Endometrial microvascular endothelial cells (primary cell): ENCODE data around the gene VPS9D1. TPM values are rescaled to one million over a fixed set of nuclear protein-coding genes. Genes with fewer than 3 reads are reported as not detected.
"Not testable (repeated sequence)": the region's sequence is repeated elsewhere in the genome, so short reads cannot be mapped to it uniquely, and the experiment has no call there.

ENCODE experiments used
- in situ Hi-C: cut with HindIII; loops from 2 replicates; pipeline ENCODE4 v1.10.0; 2017; ENCODE audit warnings: low sequenced_read_pairs, low pct_unique_long_range_greater_than_20kb; ENCODE audit errors: inconsistent ontology term
- total RNA-seq: library from RNA; depleted of rRNA; stranded (reverse); fragments of >200 nt; gene quantifications from one replicate; pipeline ENCODE4 v1.2.3, GENCODE V29; 2015; ENCODE audit errors: inconsistent ontology term

VPS9D1 gene
- total RNA-seq, 1 donor from 2014 or later: 3.4 TPM

DNA sequence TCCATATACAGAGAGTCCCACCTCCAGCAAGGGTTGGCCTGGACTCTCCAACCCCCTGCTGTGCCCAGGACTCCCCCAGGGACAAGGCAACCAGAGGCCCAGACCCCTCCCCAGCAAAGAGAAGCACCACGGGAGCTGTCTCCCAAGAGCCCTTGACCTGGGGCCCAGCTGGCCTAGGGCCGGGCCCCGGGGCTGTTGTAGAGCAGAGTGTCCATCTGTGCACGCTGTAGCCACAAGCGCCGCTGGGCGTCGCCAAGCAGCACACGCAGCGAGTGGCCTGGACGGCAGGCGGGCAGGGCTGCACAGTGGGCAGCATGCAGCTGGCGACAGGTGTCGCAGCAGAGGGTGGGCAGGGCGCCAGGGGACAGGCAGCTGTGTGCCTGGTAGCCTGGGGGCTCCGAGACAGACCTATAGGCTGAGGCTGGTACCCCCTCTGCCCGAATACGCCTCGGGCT lies 23.5 kb downstream of the VPS9D1 start:
- in situ Hi-C loops: no loop called here

DNA sequence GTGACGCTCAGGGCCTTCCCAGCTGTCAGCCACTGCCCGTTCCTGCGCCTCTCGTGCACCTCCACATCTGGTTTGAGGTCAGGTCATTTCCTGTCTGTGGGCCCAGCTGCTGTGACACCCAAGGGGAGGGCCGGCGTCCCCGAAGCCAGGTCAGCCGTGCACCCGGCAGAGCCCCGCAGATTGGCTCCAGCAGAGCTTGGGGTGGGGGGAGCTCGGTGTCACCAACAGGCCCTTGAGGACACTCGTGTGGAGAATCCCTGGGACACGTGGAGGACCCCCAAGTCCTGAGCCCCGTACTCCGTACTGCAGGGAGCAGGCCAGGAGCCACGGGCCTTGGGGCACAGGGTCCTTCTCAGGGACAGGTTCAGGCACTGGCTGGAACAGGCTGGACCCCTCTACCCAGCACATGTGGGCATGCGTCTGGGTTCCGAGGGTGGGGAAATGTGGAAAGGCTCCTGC lies 24.0 kb downstream of the VPS9D1 start:
- in situ Hi-C loops: no loop called here

DNA sequence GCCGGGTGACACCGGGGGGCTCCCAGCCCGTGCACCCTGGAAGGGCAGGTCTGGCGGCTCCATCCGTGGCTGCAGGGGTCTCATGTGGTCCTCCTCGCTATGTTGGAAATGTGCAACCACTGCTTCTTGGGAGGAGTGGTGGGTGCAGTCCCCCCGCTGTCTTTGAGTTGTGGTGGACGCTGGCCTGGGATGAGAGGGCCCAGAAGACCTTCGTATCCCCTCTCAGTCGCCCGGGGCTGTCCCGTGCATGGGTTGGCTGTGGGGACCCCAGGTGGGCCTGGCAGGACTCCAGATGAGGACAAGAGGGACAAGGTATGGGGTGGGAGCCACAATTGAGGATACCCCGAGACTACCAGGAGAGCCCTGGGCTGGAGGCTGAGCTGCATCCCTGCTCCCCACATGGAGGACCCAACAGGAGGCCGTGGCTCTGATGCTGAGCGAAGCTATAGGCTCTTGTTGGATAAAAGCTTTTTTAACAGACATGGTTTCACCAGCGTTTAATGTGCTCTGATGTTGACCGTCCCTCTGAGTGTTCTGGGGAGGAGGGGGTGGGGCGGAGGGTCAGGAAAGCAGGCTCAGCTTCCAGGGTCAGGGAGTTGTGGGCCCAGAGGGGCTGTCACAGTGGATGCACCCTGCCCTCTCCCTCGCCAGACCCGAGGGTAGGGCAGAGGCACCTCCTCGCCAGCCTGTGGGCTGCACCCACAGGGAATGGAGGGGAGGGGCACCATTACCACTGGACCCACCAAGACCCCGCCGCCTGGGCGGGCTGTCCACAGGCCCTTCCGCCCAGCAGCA lies 24.6 kb downstream of the VPS9D1 start:
- in situ Hi-C loops: no loop called here

DNA sequence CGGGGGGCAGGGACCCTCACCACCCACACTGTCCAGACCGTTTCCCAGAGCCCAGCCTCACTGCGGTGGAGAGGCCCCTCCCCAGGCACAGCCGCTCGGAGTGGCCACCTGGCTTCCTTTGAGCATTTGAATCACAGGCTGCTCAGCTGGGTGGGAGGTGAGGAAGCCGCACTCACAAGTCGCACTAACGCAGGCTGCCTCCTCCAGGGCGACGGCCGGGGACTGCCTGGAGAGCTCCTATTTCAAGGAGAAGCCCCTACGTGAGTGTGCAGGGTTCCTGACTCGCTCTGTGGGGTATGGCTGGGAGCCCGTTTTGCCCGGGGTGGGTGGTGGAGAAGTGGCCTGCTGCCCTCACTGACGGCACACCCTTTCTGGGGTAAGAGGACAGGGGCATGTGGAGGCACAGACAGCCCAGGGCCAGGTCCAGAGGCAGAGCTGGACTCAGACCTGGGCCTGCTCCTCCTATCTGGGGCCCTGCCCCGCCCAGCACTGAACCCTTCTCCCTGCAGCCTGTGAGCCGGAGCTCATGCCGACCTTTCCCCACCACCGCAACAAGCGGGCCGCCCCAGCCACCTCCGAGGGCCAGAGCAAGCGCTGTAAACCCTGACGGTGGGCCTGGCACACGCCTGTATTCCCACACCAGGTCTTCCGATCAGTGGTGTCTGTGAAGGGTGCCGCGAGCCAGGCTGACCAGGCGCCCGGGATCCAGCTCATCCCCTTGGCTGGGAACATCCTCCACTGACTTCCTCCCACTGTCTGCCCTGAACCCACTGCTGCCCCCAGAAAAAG lies 25.4 kb downstream of the VPS9D1 start:
- in situ Hi-C loops: no loop called here

DNA sequence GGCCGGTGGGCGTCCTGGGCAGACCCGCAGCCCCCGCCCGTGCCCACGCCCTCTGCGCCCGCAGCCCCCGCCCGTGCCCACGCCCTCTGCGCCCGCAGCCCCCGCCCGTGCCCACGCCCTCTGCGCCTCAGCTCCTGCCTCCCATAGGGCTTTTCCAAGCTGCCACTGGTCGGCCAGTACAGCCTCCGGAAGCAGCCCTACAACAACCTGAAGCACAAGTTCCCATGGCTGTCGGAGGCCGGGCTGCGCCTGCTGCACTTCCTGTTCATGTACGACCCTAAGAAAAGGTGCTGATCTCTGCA lies 26.0 kb downstream of the VPS9D1 start:
- in situ Hi-C loops: not testable (repeated sequence)

DNA sequence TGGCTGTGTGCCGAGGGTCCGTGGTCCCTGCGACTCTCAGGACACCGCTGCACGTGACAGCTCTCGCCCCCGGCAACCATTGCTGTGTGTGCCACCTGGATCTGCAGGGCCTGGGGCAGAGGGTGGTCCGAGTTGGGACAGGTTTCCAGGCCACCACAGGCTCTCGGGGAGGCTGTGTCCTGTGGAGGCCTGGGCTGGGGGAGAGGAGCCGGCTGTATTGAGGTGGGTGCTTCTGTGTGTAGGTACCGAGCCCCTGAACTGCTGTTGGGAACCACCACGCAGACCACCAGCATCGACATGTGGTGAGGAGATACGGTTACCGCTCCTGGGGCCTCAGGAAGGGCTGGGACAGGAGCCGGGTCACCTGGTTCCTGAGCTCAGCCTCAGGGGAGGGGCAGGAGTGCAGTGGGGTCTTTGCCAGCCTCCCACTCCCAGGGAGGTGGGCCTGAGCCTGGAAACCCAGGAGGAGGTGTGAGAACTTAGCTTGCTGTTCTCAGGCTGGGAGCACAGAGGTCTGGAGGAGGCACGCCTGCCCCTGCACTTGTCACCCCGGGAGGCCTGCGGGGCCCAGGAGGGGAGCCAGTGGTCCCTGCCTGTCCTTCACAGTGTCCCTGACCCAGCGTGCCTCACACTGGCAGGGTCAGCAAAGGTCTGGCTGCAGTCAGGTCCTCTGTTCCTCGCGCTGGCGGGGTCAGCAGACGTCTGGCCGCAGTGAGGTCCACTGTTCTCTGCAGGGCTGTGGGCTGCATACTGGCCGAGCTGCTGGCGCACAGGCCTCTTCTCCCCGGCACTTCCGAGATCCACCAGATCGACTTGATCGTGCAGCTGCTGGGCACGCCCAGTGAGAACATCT lies 26.5 kb downstream of the VPS9D1 start:
- in situ Hi-C loops: no loop called here

DNA sequence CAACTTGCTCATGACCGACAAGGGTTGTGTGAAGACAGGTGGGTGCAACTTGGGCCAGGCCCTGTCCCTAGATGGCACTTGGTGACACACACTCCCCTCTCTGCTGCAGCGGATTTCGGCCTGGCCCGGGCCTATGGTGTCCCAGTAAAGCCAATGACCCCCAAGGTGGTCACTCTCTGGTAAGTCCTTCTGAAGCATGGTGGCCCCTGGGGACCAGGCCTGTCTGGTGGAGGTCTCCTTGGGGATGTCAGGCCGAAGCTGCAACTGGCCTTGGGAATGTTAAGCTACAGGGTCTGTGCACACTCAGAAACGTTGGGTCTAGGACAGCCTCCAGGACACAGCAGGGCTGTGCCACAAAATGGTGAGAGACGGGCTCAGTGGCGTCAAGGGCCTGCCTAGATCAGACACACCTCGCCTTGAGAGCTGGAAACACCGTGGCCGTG lies 27.4 kb downstream of the VPS9D1 start:
- in situ Hi-C loops: no loop called here

DNA sequence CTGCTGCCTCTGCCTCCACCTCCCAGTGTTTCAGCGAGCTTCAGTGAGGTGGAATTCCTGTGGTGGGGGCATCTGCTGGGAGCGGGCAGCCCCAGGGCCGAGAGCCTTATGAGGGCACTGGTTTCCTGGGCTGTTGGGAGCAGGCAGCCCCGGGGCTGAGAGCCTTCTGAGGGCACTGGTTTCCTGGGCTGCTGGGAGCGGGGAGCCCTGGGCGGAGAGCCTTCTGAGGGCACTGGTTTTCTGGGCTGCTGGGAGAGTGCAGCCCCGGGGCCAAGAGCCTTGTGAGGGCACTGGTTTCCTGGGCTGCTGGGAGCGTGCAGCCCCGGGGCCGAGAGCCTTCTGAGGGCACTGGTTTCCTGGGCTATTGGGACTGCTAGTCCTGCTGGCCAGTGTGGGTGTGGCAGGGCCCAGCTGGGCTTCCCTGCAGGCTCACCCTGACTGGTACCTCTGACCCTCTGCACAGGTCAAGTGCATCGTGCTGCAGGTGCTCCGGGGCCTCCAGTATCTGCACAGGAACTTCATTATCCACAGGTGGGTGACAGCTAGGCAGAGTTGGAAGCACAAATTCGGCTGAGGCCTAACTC lies 28.6 kb downstream of the VPS9D1 start:
- in situ Hi-C loops: no loop called here

DNA sequence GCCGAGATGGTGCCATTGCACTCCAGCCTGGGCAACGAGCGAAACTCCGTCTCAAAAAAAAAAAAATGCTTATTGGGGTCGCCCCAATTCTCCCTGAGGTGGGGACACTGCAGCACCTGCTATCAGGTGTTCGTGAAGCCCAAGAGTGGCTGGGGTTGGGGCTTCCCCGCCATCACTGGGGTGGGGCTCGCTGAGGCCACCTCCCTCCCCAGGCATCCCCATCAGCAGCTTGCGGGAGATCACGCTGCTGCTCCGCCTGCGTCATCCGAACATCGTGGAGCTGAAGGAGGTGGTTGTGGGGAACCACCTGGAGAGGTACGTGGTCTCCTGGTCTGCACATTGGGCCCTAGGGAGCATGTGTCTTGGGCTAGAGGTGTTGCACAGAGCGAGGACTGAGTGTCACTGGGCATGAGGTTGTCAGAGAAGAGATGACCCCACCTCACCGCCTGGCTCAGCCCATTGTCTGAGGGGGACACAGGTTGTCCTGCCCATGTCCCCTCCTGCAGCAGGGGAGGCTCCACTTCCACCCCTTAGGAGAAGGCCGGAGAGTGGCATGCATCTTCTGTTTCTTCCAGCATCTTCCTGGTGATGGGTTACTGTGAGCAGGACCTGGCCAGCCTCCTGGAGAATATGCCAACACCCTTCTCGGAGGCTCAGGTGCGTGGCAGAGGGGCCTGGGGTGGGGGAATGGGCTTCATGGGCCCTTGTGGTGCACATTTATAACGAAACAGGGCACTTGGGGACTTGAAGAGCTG lies 29.3 kb downstream of the VPS9D1 start:
- in situ Hi-C loops: no loop called here

DNA sequence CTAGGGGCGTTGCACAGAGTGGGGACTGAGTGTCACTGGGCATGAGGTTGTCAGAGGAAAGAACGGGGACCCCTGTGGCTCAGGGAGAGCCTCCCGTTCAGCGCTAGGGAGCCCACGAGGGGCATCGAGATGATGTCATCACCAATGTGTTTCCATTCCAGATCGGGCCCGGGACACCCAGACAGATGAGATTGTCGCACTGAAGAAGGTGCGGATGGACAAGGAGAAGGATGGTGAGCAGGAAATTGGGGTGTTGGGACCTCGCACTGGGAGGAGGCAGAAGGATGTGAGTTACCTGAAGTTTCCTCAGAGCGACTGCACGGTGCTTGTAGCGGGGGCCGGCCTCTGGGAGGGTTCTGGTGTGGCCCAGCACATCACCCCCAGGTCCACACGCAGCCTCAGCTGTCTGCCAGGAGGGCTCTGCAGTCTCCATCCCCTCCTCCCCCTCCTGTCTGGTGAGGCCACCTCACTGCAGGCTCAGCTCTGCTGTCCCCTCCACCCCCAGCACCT lies 30.3 kb downstream of the VPS9D1 start:
- in situ Hi-C loops: no loop called here

DNA sequence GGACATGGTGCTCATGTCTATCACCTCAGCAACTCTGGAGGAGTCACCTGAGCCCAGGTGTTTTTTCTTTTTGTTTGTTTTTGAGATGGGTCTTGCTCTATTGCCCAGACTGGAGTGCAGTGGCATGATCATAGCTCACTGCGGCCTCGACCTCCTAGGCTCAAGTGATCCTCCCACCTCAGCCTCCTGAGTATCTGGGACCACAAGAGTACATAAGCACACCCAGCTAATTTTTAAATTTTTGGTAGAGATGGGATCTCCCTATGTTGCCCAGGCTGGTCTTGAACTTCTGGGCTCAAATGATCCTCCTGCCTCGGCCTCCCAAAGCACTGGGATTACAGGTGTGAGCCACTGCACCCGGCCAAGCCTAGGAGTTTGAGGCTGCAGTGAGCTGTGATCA lies 31.1 kb downstream of the VPS9D1 start:
- in situ Hi-C loops: not testable (repeated sequence)

DNA sequence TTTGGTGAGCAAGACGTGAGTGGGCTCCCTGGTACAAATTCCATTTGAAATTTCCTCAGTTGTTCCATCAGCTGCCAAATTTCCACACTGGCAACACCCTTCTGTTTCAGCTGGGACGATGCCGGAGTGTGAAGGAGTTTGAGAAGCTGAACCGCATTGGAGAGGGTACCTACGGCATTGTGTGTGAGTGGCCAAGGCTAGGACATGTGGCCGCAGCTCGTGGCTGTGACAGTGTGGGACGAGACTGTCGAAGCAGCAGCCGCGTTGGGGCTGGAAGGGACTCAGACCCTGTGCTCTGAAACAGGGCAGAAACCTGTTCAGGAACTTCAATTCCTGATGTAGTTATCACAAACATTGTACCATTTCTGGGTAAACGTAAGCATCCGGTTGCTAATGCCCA lies 31.6 kb downstream of the VPS9D1 start:
- in situ Hi-C loops: no loop called here

DNA sequence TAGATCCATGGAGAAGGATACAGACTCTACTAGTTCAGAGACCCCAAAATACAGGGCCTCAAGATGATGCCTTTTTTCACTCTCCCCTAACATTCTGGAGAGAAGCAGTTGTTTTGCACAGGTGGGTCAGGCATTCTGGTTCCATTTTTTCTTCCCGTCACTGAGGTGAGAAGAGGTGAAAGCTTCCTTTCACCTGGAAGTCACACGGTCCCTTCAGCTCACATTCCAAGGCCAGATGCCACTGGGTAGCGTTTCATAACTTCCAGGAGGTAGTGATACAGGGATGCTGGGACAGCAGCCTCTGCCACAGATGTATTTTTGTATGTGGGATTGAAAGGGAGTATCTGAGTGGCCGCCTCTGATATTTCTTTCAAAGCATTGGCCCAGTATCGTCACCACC lies 32.3 kb downstream of the VPS9D1 start:
- in situ Hi-C loops: no loop called here

DNA sequence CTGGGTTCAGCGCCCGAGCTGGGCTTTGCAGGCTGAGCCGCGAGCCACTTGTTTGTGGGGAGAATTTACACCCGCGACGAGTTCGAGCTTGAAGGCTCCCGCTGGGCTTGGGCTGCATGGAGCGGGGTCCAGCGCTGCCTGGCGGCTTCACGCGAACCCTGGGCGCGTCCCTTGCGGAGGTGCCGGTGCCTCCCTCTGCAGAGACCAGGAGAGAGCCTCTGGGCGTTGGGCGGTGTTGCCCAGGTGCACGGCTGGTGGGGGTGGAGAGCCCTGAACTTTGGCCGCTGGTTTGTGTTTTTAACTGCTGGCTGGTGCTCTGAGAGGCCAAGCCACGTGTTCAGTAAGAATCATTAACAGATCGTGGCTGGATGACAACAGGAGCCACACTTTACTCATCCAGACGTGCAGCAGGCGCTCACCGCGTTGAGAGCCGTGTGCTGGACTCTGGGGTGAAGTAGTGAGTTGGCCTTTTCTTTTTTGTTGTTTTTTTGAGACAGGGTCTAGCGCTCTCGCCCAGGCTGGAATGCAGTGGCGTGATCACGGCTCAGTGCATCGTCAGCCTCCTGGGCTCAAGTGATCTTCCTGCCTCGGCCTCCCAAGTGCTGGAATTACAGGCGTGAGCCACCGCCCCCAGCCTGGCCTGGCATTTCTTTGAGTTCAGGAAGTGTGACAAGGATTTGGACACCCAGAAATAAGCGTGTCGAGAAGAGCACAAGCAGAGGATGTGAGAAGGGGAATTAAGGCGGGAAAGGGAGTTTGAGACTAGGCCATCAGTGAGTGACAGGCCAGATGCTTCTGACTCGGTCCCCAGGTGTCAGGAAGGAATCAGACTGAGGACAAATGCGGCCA lies 33.4 kb downstream of the VPS9D1 start:
- in situ Hi-C loops: no loop called here

DNA sequence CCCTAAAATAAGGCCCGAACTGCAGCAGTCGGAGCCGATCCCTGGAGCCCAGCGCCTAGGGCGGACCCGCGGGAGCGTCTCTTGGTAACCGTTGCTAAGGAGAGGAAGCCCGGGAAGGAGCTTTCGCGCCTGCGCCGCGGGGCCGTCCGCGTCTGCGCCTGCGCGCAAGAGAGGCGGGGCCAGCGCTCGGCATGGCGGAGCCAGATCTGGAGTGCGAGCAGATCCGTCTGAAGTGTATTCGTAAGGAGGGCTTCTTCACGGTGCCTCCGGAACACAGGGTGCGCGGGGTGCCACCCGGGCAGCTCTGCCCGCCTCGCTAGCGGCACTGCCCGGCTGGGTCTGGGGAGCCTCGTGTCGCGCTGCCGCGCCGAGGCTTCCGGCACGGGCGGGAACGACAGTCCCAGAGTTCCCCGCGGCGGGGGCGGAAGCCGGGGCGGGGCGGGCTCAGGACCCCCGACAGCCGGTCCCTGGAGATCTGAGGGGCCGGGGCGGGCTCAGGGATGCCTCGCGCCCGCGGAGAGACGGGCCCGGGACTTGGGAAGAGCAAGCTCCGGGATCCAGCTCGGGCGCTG lies 34.1 kb downstream of the VPS9D1 start, which contains the start of gene CDK10:
Gene CDK10, plus strand, starts transcription at position 170 of the 572 bp plus-strand sequence. Its CDS starts 22 bp downstream, at position 192.
- in situ Hi-C loops: no loop called here

DNA sequence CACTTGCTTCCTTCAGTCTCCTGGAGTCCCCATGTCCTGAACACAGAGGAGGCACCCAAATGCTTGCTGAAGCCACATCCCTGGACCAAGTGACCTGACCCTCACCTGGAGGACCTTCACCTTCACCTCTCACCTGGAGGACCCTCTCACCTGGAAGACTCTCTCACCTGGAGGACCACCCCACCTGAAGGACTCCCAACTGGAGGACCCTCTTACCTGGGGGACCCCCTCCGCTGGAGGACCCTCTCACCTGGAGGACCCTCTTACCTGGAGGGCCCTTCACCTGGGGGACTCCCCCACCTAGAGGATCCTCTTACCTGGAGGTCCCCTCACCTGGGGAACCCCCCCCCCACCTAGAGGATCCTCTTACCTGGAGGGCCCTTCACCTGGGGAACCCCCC lies 34.8 kb downstream of the VPS9D1 start:
- in situ Hi-C loops: no loop called here

DNA sequence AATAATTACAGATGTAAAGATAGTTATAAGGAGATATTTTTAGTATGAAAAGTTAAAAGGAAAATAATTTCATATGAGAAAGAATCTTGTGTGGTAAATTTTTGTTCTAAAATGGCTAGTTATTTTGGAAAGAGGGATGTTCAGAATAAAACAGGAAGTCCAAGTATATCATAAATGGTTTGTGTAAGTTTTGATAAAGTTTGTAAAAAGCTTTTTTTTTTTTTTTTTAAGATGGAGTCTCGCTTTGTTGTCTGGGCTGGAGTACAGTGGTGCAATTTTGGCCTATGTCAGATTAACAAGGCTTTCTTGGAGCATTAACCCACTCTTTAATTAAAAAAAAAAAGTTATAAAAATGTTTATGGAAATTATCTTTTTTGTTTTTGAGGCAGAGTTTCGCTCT lies 42.4 kb downstream of the VPS9D1 start:
- in situ Hi-C loops: no loop called here
